ENCODE data around the gene WDR89. TPM values are rescaled to one million over a fixed set of nuclear protein-coding genes. Genes with fewer than 3 reads are reported as not detected.

The WDR89 gene
- total and polyA plus RNA-seq, 9 of the 15 experiments (the other 6 are each of a cell fraction or from before 2014, with no cell fraction given) = 9.3 to 25.6 (median 16.2) TPM

GRCh38 chr14:63573581-63573980 is 68.1 kb downstream of the WDR89 start:
- H3K9ac ChIP-seq (ENCODE audit: insufficient read depth in 1 of 2, low read depth in 2 of 2, low read length in 2 of 2) = no peak overlapping the region
- no peaks in the 10 kb centered on the region for H3K4me1 ChIP-seq (replicated peaks in 1 of 2; ENCODE audit: control insufficient read depth in 2 of 2, insufficient read depth in 2 of 2, low read length in 2 of 2)
- no peaks in the 10 kb centered on the region for H3K9me3 ChIP-seq (replicated peaks; ENCODE audit: control insufficient read depth, insufficient read depth, low read depth, low read length)
- peaks cover 3 to 4% of the 10 kb centered on the region in 2 experiments; a peak in 3 of 5 replicates for H3K27me3 ChIP-seq (ENCODE audit: control insufficient read depth in 2 of 2, insufficient read depth in 2 of 2, low read length in 2 of 2)
- no peak for DNase-seq (ENCODE audit: extremely low read depth in 1 of 4, low spot score in 3 of 4)
- no peaks in the 10 kb centered on the region for H3K36me3 ChIP-seq (ENCODE audit: control insufficient read depth, insufficient read depth, low read length)
- no peaks in the 10 kb centered on the region for H4K20me1 ChIP-seq (replicated peaks; ENCODE audit: control insufficient read depth, insufficient read depth, low read length)
- H3K79me2 ChIP-seq (ENCODE audit: control insufficient read depth, insufficient read depth, low read length) = no peaks in the 10 kb centered on the region
- no TSS peak for BruUV-seq (replicated peaks)
- ATAC-seq = no peak
- no peak for FAIRE-seq
- intact Hi-C loops (cut with micrococcal nuclease) = no loop called here
- H3K9me1 ChIP-seq (ENCODE audit: control insufficient read depth, insufficient read depth, low read length) = no peaks in the 10 kb centered on the region
- TF ChIP-seq VEZF1 (CRISPR knock-in tag; IDR thresholded peaks at IDR 0.05) (no peak), ZHX1 (conservative IDR thresholded peaks at IDR 0.05; ENCODE audit: low read length) (no peak), SLC30A9 (CRISPR knock-in tag; IDR thresholded peaks at IDR 0.05) (no peak), BCOR (IDR thresholded peaks at IDR 0.05) (no peak), RBM15 (IDR thresholded peaks at IDR 0.05; ENCODE audit: insufficient read depth, low read length) (no peak), RAD21 (CRISPR knock-in tag; conservative IDR thresholded peaks at IDR 0.05 in 1 of 2, IDR thresholded peaks at IDR 0.05 in 1 of 2) (no peak), CC2D1A (IDR thresholded peaks at IDR 0.05) (no peak), BCLAF1 (IDR thresholded peaks at IDR 0.05; ENCODE audit: borderline replicate concordance in 1 of 2, control insufficient read depth in 1 of 2, low read depth in 2 of 2, low read length in 1 of 2) (no peak), ZBTB49 (CRISPR knock-in tag; IDR thresholded peaks at IDR 0.05; ENCODE audit: borderline replicate concordance) (no peak)
- no peak overlapping the region for H2AFZ ChIP-seq (ENCODE audit: low read depth, low read length)
- in situ Hi-C loops (cut with MboI) = no loop called here
- H3K4me3 ChIP-seq = no peak overlapping the region
- no peak overlapping the region for H3K27ac ChIP-seq (ENCODE audit: extremely low read depth, low read depth, low read length)
- H3K4me2 ChIP-seq (ENCODE audit: insufficient read depth, low read length) = no peak overlapping the region
- CTCF ChIA-PET (ENCODE audit: low intra/inter-chr PET ratio) = no interaction called here
- 0% methylated on average over 4 of the region's 4 CpGs for WGBS (ENCODE audit: insufficient coverage, low coverage, missing lambda C conversion rate)
- POLR2A ChIA-PET = no interaction called here
